HG03196 (cell line): ENCODE measurements around the gene PPARA.

ENCODE experiments used
- ATAC-seq: cut with Tn5 transposase; IDR thresholded peaks from one replicate; pipeline ENCODE4 v1.9.1; 2021; ENCODE audit not compliant: unreplicated experiment

The PPARA gene

DNA sequence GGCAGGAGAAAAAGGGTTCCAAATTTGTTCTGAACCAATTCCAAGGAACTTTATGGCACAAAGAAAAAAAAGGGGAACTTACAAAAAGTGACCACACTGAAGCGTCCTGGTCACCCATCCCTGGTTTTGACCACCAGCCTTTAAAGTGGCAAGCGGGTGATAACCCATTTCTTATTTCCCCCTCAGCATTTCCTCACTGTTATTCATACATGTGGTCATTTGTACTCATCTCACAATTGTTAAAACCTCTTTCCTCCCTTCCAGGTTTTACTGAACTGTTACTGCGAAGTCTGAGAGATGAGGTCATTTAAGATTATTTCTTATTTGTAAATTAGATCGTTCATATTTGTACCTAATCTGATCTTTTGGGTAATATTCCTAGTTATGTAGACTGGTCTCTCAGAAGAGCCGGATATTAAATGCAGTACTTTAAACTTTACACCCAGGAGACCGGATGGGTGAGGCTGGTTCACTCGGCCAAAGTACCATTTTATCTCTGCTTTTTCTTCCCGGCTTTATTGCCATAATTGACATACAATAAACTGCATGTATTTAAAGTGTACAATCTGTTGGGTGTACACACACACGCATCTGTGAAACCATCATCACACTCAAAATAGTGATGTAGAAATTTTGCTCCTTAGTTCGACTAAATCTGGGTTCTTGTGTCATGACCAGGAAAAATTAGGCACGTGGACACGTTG lies 52.7 kb downstream of the PPARA start:
- ATAC-seq = no peak

DNA sequence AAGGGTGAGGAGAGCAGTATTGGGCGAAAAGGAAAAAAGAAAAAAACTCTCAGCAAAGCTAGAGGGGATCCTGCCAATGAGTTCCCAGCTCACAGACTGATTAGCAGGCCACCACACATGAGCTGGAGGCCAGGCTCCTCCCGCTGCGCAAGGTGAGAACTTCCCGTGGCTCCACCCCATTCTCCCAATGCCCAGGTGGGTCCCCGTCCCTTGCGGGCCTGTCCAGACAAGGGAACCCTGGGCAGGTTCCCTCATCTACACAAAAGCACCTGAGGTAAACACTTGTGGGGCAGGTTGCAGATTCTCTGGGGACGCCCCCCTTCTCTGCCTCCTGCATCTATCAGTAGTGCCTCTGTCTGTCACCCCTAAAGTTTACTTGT lies 53.3 kb downstream of the PPARA start:
- no peak for ATAC-seq

DNA sequence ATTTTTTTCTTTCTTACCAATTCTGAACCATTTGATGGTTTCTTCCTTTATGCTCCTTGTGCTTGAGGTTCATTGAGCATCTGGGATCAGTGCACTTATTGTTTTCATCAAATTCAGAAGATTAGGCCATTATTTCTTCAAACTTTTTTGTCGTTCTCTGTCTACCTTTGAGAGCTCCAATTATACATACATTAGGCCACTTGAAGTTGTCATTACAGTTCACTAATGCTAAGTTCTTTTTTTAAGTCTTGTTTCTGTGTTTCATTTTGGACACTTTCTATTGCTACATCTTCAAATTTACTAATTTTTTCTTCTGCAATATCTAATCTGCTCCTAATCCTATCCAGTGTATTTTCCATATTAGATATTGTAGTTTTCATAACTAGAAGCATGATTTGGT lies 58.9 kb downstream of the PPARA start:
- ATAC-seq = no peak

DNA sequence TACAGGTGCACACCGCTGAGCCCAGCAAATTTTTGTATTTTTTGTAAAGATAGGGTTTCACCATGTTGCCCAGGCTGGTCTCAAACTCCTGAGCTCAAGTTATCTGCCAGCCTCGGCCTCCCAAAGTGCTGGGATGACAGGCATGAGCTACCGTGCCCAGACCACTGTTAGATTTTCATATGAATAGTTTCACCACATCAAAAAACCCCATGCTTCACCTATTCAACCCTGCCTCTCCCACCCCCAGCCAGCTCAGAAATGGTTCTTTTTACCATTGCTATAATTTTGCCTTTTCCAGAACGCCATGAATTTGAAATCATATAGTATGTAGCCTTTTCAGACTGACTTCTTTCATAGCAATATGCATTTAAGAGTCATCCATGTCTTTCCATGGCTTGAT lies 61.9 kb downstream of the PPARA start:
- ATAC-seq = no peak

DNA sequence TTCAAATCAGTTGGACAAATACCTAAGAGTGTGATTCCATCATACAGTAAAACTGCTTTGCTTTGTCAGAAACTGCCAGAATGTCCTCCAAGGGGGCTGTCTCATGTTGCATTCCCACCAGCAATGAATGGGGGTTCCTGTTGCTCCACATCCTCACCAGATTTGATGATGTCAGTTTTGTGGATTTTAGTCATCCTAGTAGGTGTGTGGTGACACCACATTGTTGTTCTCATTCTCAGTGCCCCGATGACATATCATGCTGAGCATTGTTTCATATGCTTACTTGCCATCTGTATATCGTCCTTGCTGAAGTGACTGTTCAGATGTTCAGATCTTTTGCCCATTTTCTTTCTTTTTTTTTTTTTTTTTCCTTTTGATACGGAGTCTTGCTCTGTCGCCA lies 62.7 kb downstream of the PPARA start:
- ATAC-seq = no peak

DNA sequence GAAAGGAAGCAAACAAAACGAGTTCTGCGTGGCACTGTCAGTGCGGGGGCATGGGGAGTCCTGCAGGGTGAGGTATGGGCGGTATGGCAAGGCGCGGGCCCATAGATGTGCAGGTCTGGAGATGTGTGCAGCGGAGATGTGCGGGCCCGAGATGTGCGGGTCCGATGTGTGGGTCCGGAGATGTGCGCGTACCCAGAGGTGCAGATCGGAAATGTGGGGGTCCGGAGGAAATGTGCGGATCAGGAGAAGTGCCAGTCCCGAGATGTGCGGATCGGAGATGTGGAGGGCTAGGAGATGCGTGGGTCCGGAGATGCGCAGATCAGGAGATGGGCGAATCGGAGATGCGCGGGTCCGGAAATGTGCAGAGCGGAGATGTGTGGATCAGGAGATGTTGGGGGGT lies 63.8 kb downstream of the PPARA start:
- ATAC-seq = no peak

DNA sequence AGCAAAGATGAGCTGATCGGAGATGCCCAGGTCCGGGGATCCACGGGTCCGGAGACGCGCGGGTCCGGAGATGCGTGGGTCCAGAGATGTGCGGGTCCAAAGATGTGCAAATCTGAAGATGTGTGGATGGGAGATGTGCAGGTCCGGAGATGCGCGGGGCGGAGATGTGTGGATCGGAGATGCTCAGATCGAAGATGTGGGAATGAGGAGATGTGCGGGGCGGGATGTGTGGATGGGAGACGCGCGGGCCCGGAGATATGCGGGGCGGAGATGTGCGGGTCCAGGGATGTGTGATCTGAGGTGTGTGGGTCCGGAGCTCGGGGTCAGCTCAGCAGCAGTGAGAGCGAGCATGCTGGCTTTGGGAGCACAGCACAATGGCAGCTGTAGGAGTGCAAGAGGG lies 64.3 kb downstream of the PPARA start:
- no peak for ATAC-seq

DNA sequence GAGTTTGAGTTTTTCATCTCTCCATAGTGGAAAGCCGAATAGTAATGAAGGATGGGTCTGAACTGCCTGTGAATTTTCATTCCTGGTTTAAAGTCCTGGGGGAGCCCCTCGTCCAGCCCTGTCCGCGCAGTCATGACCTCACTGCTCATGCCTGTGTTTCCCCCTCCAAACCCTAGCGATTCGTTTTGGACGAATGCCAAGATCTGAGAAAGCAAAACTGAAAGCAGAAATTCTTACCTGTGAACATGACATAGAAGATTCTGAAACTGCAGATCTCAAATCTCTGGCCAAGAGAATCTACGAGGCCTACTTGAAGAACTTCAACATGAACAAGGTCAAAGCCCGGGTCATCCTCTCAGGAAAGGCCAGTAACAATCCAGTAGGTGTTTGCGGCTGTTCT lies 69.3 kb downstream of the PPARA start:
- ATAC-seq = no peak

DNA sequence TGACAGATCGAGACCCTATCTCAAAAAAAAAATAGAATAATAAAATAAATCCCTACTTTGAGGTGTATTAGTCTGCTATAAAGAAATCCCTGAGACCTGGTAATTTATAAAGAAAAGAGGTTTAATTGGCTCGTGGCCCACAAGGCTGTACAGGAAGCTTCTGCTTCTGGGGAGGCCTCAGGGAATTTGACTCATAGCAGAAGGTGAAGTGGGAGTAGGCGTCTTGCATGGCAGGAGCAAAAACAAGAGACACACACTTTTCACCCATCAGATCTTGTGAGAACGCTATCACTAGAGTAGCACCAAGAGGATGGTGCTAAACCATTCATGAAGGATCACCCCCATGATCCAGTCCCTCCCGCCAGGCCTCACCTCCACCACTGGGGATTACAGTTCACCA lies 70.6 kb downstream of the PPARA start:
- no peak for ATAC-seq

DNA sequence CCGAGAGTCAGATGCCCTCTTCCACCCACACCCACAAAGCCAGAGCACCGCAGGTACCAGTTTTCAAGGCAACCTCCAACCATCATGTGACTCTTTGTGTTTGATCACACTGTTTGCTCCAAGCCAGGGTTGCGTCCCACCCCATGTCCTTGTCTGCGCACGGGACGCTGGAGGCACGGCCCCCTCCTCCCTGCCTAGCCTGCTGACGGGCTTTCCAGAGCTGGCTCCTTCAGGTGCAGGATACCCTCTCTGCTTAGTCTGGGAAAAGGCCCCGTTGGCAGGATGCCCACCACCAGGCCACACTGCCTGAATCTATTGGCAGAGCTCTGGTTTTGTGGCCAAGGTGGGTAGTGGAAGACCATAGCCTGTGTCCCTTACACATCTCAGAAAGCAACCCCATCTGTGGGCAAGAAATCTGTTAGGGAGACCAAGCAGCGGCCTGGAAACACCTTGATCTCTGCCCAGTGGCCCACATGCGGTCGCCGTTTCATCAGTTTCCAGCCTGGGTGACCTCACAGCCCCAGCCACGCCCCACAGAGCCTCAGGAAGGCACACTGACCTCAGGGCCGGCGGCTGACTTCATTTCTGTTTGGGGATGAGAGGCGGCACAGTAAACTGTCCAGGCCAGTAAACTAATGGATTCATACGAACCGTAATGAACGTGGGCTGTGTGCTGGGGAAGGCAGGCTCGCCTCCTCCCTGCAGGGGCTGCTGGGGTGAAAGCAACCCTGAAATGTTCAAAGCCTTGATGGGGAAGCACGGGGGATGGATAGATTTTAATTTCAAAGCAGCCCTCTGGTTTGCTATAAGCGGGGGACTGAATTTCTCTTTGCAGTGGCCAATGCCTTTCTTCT lies 73.9 kb downstream of the PPARA start:
- ATAC-seq = no peak

DNA sequence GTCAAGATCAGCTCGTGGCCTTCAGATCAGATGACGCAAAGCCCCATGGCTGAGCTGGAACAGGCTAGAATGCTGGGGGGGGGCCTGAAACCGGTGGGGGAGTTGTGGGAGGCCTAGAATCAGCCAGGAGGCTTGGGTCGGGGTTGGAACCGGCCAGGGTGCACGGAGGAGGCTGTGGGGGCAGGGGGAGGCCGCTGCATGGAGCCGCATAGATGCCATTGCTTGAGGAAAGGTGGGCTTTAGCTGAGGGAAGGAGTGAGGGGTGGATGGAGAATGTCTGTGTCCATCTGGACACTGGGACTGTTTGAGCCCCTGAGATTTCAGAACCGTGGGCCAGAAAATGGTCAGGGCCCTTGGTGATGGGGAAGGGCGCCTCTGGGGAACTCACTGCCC lies 74.6 kb downstream of the PPARA start:
- ATAC-seq = no peak

DNA sequence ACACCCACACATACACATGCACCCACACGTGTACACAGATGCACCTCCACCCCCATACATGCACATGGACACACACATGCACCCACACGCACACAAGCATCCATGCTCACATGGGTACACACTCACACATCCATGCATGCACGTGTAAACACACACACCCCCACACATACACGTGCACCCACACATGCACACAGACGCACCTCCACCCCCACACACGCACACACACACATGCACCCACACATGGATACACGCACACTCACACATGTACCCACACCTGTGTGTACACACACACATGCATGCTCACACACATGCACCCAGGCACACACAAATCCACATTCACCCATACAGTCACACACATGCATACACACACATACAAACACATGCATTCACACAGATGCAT lies 75.3 kb downstream of the PPARA start:
- ATAC-seq = no peak

DNA sequence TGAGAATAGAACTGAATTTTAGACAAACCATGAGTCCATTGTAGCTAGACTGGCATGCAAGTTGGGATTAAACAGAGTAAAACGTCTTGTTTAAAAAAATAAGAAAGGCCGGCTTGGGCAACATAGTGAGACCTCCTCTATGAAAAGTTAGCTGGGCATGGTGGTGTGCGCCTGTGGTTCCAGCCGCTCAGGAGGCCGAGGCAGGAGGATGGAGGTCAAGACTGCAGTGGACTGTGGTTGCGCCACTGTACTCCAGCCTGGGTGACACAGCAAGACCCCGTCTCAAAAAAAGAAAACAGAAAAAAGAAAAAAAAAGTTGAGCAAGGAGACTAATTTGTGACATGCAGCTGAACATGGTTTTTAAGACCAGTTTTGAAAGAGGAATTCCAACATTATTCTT lies 76.3 kb downstream of the PPARA start:
- ATAC-seq = no peak

DNA sequence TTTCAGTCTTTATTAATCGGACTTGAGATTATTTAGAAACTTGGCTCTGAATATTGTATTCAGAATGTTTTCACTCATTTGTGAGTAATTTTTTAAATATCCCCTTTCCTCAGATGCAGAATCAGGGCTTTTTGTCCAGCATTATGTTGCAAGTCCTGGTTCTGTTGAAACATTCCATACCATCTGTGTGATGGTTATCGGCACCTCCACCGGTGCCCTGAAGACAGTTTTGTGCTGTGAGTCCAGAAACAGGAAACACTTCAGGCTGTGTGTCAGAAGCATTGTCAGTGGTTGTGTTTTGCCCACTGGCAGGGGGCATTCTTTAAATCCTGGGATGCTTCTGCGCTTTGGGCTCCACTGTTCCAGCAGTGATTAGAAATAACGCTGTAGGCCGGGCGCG lies 79.4 kb downstream of the PPARA start:
- no peak for ATAC-seq

DNA sequence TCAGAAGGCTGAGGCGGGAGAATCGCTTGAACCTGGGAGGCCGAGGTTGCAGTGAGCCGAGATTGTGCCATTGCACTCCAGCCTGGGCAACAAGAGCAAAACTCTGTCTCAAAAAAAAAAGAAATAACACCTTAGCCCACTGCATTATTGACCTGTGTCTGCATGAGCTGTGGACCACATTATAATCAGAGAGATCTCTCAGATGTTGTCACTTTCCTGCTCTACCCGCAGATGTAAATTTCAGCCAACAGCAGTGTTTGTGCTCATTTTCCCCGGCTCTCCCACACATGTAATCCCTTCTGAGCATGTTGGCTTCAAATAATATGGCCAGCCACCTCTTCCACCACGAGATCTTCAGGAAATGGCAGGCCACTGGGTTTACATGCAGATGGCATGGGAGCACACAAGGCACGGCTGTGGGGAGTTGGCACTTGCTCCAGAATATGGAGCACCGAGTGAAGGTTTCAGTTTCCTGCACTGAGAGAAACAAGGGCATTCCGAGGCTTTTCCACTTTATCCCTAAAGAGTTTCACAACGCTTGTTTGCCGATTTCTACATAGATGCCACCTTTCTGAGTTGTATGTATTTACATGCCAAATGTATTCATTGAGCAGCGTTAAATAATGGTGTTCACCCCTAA lies 80.1 kb downstream of the PPARA start:
- no peak for ATAC-seq

DNA sequence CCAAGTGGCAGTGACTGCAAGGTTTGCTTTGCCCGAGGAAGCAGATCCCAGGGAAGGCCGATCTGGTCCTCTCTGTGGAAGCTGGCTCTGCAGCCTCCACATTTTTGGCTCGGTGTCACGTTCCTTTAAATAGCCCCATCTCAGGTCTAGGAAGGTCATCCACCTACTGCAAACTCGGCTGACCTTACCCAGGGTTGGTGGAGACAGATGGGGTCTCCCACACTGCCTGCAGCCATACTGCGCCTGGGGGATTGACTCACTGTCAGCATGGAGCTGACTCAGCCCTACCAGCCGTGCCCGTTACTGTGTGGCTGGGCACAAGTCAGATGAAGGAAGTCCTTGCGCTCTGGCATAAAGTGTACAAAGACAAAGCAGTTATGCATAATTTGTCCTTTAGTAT lies 82.9 kb downstream of the PPARA start:
- ATAC-seq = no peak

DNA sequence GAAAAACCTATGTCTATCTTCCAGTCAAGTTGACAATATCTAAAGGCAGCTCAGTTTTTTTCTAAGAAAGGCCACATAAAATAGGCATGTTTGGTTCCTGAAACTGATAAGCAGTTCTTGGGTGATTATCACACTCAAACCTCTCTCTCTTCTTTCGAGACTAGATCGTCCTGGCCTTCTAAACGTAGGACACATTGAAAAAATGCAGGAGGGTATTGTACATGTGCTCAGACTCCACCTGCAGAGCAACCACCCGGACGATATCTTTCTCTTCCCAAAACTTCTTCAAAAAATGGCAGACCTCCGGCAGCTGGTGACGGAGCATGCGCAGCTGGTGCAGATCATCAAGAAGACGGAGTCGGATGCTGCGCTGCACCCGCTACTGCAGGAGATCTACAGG lies 84.6 kb downstream of the PPARA start:
- no peak for ATAC-seq

DNA sequence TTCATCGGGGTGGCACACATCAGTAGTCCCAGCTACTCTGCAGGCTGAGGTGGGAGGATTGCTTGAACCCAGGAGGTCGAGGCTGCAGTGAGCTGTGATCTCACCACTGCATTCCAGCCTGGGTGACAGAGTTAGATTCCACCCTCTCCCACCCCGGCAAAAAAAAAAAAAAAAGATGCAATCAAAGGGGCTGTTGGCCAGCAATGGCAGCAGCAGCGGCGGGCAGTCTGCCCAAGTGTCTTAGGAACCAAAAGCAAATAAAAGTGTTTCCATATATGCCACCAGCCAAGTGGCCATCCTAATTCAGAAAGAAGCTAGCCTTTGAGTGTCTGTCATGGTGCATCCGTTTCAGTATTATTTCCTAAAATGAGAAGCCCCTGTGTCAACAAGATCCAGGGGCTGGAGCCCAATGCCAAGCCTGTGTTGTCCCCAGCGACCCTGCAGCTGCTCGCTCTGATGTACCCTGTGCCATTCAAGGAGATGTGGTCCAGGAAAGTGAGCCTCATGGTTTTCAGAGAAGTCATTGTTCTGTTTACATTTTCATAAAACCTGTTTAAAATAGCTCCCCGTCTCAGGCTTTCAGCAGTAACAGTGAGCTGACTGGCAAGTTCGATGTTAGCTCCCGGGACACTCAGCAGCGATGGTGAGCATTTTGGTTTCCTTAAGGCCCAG lies 87.3 kb downstream of the PPARA start:
- no peak for ATAC-seq

DNA sequence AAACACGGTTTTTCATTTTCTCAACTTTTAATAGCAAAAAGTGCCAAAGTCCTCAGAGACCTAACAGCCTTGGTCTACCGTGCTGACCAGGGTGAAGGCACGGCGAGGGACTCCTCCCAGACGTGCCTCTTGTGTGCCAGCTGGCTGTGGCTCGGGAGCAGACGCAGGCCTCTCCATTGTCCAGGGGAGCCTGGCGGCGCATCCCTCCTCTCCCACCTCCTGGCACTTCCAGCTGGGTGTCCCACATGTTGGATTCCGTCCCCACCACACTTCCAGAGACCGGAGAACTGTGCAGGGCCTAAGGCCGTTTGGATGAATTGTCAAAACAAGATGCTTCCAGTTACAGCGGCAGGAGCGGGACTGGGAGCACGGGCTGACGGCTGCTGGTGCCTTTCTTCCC lies 88.2 kb downstream of the PPARA start:
- no peak for ATAC-seq

DNA sequence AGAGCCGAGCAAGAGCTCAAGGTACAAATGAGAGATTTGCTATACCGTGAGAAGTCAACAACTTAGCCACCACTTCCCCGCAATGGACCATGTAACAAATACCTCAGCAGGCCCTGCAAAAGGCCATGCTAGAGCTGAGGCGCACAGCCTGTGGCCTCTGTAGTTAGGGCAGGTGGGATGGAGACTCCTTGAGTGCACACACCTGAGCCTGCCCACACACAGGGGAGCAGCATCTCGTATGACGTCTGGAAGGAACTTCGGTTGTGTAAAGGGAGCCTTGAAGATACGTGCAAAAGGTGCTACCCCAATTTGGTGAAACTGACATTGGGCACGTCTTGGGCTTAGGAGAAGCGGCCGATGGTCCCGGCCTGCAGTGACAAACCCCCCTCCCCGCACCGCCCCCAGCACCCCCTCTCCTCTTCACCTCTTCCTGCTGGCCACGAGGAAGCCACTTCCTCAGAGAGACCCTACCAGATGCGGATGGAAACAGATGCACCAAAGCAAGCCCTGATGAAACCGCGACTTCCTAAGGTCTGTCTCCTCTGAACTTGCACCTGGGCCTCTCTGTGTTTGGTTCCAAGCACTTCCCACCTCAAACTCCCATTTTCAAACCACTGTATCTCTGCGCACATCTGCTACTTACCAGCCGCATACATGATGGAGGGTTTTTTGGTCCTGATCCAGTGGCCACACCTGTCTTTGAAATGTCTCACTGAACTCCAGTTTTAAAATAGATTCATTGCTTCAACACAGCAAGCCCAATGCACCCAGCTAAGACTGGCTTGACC lies 89.1 kb downstream of the PPARA start:
- no peak for ATAC-seq

DNA sequence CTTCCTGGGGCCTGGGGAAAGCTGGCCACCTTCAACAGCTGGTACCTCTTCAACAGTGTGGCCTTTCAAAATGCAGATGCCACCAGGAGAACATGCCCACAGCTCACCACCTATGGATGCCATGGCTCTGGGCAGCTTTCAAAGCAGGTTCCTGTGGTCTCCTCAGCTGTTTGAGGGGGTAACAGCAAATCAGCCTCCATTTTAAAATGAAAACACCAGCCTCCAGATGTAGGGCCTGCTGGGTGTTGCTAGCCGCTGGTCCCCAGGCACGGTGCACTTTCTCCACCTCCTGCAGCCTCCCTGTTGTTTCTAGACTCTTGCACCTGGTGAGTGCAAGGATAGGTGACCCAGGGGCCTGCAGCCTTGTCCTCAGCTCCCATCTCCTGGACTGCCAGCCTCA lies 89.7 kb downstream of the PPARA start:
- no peak for ATAC-seq
